AG08396 (cell line): ENCODE data around the gene SYT2.
"Not testable (repeated sequence)": the region's sequence is repeated elsewhere in the genome, so short reads cannot be mapped to it uniquely, and the experiment has no call there.

ENCODE experiments used
- DNase-seq: peaks from one replicate; pipeline ENCODE4 v3.0.0; 2012; ENCODE audit warnings: low spot score, mixed read lengths

Gene SYT2

GRCh38 chr1:202623075-202623474 lies 87.2 kb downstream of the SYT2 start:
- DNase-seq: peak; percentile 34

GRCh38 chr1:202622388-202622787 lies 87.9 kb downstream of the SYT2 start:
- DNase-seq: no peak

GRCh38 chr1:202621446-202621845 lies 88.8 kb downstream of the SYT2 start:
- DNase-seq: no peak

- not testable (repeated sequence) for DNase-seq
Observed at GRCh38 chr1:202620036-202620435, 90.2 kb downstream of the SYT2 start.

GRCh38 chr1:202619505-202619904 lies 90.7 kb downstream of the SYT2 start:
- DNase-seq: no peak

- not testable (repeated sequence) for DNase-seq
Observed at GRCh38 chr1:202619012-202619411, 91.2 kb downstream of the SYT2 start.

GRCh38 chr1:202616355-202616915 lies 93.8 kb downstream of the SYT2 start:
- no peak for DNase-seq

GRCh38 chr1:202615501-202616354 lies 94.5 kb downstream of the SYT2 start:
- DNase-seq: no peak

GRCh38 chr1:202615208-202615500 lies 95.1 kb downstream of the SYT2 start:
- not testable (repeated sequence) for DNase-seq

- DNase-seq: not testable (repeated sequence)
Observed at GRCh38 chr1:202614363-202615207, 95.7 kb downstream of the SYT2 start.

- DNase-seq: no peak
Observed at GRCh38 chr1:202613571-202613970, 96.7 kb downstream of the SYT2 start.

- DNase-seq: not testable (repeated sequence)
Observed at GRCh38 chr1:202612036-202612435, 98.2 kb downstream of the SYT2 start.

- no peak for DNase-seq
Observed at GRCh38 chr1:202605515-202605914, 104.7 kb downstream of the SYT2 start.

- DNase-seq: no peak
Observed at GRCh38 chr1:202603435-202603834, 106.8 kb downstream of the SYT2 start.

GRCh38 chr1:202600432-202601041 lies 109.7 kb downstream of the SYT2 start:
- no peak for DNase-seq

GRCh38 chr1:202599669-202600431 lies 110.4 kb downstream of the SYT2 start:
- DNase-seq: peak; percentile 79

- DNase-seq: no peak
Observed at GRCh38 chr1:202597090-202597761, 113.0 kb downstream of the SYT2 start.

- DNase-seq: no peak
Observed at GRCh38 chr1:202596638-202597037, 113.6 kb downstream of the SYT2 start.

- no peak for DNase-seq
Observed at GRCh38 chr1:202593845-202594244, 116.4 kb downstream of the SYT2 start.

GRCh38 chr1:202592146-202592545 lies 118.1 kb downstream of the SYT2 start:
- no peak for DNase-seq

GRCh38 chr1:202591515-202591914 lies 118.7 kb downstream of the SYT2 start:
- DNase-seq: no peak
